ENCODE measurements around the gene THUMPD3. TPM values are rescaled to one million over a fixed set of nuclear protein-coding genes. Genes with fewer than 3 reads are reported as not detected.

THUMPD3 gene
- polyA plus RNA-seq (2013, experiment 1 of 2; ENCODE audit: insufficient read length): 32.4 TPM
- polyA plus RNA-seq (2013, experiment 2 of 2; ENCODE audit: insufficient read length): 31.3 TPM

DNA sequence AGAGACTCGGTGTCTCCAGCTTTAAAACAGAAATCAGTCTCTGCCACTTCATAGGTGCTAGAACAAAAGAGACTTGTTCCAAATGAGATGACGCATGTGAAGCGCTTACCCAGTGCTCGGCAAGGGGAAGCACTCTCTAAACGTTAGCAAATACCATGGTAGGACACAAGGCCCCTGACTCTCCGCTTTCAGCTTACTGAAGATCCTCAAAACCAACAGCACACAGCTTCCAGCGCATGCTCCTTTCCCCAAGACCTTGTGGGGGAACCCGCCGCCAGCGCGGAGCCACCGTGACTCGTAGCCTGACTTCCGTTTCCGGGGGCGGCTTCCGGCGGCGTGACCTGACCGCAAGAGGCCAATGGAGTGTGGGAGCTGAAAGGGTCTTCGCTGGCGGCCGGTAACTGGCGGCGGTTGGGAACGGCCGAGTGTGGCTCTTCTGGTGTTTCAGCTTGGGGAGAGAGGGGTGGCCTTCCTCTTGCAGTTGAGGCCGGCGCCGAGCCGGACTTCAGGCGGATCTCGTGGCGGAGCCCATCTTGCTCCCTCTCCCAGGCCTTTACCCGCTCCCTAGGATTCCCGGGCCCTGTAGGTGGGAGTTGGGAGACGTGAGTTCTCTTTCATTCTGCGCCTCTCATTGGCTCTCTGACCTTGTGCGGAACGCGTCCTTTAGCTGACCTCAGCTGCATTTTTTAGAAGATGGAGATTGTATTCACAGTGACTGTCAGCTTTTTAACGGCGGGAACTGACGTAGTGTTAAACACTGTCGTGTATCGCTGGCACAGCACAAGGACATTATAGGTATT, at the start of gene THUMPD3:
TSS of gene THUMPD3 (plus strand) at position 324 of the 800 bp plus-strand sequence. CDS start 2,015 bp downstream, outside the sequence.
- DNase-seq: peak; percentile 89

GRCh38 chr3:9314796-9315195, 48.1 kb upstream of the THUMPD3 start:
- no peak for DNase-seq

DNA sequence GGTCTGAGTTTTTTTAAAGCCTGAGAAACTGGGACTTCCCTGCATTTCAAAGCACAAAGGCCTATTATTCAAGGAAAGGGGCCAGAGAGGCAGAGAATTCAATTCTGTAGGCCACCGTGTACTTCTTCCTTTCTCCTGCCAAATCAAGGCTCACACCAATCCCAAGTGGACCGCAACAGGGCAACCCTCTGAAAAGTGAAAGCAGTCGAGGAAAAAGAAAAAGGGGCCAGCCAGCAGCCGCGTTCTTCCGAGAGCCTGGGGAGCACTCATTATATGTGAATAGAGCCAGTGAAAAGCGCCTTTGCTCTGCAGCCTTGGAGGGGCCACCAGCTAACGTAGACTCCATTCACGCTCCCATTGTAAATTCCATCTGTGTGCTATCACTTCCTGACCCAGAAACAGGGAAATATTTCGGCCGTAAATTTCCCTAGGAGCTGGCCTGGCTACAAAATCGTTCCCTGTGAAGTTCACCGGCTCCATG, 45.9 kb upstream of the THUMPD3 start:
- DNase-seq: peak; percentile 66

DNA sequence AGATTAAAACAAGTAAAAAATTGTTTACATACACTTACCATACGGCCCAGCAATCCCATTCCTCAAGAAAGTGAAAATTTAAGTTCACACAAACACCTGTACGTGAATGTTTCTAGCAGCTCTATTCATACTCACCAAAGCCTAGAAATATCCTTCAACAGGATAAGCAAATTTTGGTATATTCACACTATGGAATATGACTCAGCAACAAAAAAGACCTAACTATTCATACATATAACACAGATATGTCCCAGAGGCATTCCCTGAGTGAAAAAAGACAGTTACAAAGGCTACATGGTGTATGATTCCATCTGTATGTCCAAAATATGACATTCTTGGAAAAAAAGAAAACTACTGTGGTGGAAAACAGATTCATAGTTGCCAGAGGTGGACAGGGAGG, 40.1 kb upstream of the THUMPD3 start:
- DNase-seq: no peak

- DNase-seq: no peak
Observed at GRCh38 chr3:9324944-9325343, 37.9 kb upstream of the THUMPD3 start.

- no peak for DNase-seq
Observed at GRCh38 chr3:9327578-9327977, 35.3 kb upstream of the THUMPD3 start.

- no peak for DNase-seq
Observed at GRCh38 chr3:9330166-9330703, 32.6 kb upstream of the THUMPD3 start.

GRCh38 chr3:9331171-9331570, 31.7 kb upstream of the THUMPD3 start:
- peak; percentile 40 for DNase-seq

- no peak for DNase-seq
Observed at GRCh38 chr3:9332250-9333030, 30.4 kb upstream of the THUMPD3 start.

DNA sequence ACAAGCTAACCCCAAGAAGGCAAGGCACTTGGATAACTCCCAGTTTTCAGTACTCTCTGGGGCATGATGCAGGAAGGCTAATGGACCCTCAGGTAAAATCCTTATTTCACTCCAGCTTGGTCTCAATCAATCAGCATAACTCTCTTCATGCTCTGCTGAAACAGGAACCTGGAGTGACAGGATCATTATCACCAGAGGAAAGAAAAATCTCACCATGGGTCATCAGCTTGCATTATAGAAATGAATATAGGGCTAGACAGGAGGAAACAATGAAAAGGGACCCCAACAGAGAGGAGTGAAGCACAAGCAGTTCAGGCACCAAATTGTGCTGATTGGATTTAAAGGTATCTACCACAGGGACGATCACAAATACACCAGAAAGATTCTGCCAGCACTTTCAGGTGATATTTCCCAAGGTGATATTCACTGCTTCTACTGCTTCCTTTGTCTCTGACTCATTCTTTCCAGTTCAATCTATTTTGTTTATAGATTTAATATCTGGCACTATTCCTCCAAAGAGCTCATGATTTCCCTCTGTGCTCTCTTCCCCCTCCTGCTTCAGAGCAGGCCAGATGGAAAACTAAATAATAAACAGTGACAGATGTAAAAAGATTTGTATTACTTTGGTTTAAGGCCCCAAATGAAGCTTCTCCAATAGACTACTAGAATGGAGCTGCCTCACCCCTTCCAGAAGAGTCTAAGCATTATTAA, 22.9 kb upstream of the THUMPD3 start:
- DNase-seq: no peak

GRCh38 chr3:9340472-9340902, 22.4 kb upstream of the THUMPD3 start:
- peak; percentile 80 for DNase-seq

DNA sequence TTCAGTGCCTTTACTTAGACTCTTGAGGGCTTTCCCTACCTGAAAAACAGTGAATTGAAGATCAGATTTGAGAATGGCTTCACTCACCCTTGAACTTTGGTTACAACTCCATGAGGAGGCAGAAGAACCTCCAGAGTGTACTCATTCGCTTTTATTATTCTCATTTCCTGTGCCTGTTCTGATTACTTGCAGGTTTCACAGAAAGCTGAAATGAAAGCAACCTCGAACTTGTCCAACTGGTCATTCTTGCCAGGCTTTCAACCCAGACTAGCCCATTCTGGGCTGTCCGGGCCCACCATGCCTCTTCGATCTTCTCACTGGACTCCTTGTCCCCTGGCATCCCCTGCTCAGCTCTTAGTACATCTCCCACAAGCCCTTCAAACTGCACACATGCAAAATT, 20.2 kb upstream of the THUMPD3 start:
- DNase-seq: no peak

DNA sequence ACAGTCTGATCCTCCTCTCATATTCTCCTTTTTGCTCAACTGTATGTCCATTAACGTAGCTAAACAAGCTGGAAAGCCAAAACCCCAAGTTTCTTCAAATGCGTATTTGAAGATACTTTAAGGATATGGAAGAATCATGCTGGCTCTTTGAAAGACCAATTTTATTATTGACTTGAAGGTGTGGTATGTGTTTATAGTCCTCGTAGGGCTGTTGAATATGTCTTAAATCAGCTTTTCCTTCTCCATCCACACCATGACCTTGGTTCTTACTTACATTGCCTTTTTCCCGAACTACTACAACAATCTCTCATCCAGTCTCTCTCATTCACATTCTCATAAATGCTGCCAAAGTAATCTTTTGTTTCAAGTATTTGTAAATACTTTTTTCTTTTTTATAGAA, 19.7 kb upstream of the THUMPD3 start:
- DNase-seq: no peak

- no peak for DNase-seq
Observed at GRCh38 chr3:9345041-9345440, 17.8 kb upstream of the THUMPD3 start.

DNA sequence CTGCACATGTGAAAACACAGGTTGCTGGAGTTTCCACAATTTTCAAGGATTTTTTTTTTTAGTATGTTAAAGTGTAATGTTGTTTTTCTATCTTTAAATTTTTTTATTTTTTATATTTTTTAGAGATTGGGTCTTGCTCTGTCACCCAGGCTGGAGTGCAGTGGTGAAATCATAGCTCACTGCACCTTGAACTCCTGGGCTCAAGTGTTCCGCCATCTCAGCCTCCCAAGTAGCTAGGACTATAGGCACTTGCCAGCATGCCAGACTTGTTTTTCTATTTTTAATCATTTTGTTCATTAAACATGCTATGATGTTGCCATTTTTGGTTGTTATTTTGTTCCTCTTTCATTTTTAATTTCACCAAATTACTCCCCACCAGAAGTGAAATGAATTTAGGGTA, 16.7 kb upstream of the THUMPD3 start:
- DNase-seq: no peak

DNA sequence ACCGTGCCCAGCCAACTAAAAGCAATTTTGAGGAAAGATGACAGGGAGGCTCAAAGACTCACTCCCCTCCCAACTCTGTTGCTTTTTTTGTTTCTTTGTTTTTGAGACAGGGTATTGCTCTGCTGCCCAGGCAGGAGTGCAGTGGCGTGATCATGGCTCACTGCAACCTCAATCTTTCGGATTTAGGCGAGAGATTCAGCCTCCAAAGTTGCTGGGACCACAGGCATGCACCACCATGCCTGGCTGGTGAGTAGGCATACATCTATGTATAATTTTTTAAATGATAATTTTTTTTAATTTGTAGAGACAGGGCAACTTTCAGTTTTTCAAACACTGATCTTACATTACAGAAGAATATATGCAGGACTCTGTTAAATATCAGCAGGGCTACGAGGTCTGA, 15.8 kb upstream of the THUMPD3 start:
- peak; percentile 59 for DNase-seq

DNA sequence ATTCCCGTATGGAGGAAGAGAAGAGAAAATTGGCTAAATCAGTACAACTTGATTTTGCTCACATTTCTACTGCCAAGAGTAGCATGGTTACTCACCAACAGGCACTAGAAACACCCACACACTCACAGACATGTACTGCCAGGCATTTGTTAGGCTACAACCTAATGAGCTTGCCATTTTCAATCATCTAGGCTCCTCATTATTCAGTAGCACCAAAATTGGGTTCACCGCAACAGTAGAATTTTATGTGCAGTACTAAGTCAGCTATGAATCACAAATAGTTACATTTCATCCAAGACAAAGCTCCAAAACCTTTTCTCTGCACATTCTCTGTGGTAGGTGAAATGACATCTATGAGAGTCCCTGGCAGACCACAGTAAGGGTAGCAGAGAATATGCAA, 15.0 kb upstream of the THUMPD3 start:
- peak; percentile 16 for DNase-seq

GRCh38 chr3:9349321-9350117, 13.3 kb upstream of the THUMPD3 start:
- peak; percentile 86 for DNase-seq

DNA sequence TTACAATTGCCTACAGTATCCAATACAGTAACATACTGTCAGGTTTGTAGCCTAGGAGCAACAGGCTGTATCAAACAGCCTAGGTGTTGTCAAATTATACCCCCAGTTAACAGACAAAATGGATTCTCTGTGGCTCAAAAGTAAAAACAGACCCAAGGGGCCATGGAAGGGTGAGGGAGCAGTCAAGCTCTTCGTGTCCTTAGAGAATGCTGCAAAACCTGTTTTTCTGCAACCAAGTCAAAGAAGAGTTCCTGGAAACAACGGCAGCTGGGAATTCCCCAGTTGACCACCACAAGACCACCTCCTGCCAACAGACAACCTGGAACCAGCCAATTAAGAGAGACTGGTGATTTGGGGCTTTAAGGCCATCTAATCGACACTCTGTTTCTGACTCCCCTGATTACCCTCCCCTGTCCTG, 11.1 kb upstream of the THUMPD3 start:
- no peak for DNase-seq

GRCh38 chr3:9352917-9353752, 9.7 kb upstream of the THUMPD3 start:
- peak; percentile 59 for DNase-seq
